Peyer's patch (tissue), 4 donors: ENCODE results near the gene SPATS2.

Experiments
- POLR2A ChIP-seq, 2 donors: fragments of 450-650 bp; IDR thresholded peaks; one replicate each; pipeline ENCODE4 v1.5.1; 2017; ENCODE audit warnings: antibody characterized with exemption in 2 of 2, mild to moderate bottlenecking in 2 of 2, moderate library complexity in 2 of 2
- TF ChIP-seq, protein P1 (sequence below), 6 experiments: fragments of 450-650 bp in 4 of 6; fragments of 200-600 bp in 2 of 6; sonication (generic) in 1 of 6; IDR thresholded peaks; one replicate each; pipeline ENCODE4 v1.5.1; 2017 to 2019; ENCODE audit warnings: antibody characterized with exemption in 6 of 6, mild to moderate bottlenecking in 3 of 6, moderate library complexity in 1 of 6

DNA sequence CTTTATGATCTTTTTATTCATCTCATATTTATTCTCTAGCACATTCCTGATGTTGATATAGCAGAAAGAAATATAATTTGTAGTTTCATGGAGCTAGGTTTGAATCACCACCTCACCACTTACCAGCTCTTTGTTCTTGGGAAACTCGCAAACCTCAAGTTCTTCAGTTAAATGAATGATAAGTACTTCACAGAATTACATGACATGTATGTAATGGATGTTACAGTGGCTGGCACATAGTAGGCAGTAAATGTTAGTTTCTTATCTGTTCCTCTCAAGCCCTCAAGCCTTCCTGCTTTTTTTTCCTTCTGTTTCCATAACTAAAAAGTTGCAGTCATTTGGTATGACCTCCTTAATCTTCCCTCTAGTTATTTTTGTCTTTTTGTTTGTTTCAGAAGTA lies 54.9 kb downstream of the SPATS2 start:
- TF ChIP-seq, protein P1, sequence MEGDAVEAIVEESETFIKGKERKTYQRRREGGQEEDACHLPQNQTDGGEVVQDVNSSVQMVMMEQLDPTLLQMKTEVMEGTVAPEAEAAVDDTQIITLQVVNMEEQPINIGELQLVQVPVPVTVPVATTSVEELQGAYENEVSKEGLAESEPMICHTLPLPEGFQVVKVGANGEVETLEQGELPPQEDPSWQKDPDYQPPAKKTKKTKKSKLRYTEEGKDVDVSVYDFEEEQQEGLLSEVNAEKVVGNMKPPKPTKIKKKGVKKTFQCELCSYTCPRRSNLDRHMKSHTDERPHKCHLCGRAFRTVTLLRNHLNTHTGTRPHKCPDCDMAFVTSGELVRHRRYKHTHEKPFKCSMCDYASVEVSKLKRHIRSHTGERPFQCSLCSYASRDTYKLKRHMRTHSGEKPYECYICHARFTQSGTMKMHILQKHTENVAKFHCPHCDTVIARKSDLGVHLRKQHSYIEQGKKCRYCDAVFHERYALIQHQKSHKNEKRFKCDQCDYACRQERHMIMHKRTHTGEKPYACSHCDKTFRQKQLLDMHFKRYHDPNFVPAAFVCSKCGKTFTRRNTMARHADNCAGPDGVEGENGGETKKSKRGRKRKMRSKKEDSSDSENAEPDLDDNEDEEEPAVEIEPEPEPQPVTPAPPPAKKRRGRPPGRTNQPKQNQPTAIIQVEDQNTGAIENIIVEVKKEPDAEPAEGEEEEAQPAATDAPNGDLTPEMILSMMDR (IDR thresholded peaks at IDR 0.05) = no peak
- no peak for TF ChIP-seq POLR2A (IDR thresholded peaks at IDR 0.05)
